AG09319 (cell line): ENCODE measurements around the gene RAG1.

ENCODE experiments used
- DNase-seq: peaks from one replicate; pipeline ENCODE4 v3.0.0-alpha.2; 2010; ENCODE audit warnings: low read depth; ENCODE audit errors: extremely low read depth
- CTCF ChIP-seq: IDR thresholded peaks from 2 replicates; pipeline ENCODE4 v1.5.1; 2011; ENCODE audit warnings: low read depth, mild to moderate bottlenecking, inconsistent platforms, low read length, moderate library complexity

RAG1 gene

GRCh38 chr11:36602135-36602534 lies 34.3 kb downstream of the RAG1 start:
- no peak for TF ChIP-seq CTCF
- no peak for DNase-seq

GRCh38 chr11:36605221-36606216 lies 37.7 kb downstream of the RAG1 start:
- DNase-seq = no peak
- TF ChIP-seq CTCF = no peak

DNA sequence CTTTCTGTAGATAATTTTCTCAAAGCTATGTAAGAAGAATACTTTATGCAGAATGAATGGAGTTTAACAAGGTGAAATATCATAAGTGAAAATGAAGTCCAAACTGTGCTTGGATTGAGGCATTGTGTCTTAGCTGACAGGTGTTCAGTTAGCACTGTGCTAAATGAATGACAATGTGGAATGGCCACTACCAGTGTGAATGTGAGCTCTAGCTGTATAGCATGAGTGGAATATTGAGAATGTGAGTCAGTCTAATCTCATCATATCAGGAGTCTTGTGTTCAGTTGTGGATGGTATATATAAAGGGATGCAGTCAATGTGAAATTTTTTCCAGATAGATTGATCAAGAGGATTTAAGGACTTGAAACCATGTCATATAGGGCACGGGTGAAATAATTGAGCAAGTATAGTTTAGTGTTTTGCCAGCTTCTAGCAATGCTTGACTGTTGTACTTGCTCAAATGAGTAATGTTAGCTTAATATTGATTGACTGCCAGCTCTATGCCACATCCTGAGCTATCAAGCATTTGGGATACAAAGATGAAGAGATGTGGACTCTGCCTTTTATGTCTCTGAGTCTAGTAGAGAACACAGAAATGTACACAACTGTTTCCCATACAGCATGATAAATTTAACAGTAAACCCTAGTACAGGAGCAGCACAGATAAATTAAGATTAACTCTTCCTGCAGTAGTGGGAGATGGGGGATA lies 40.8 kb downstream of the RAG1 start:
- no peak for DNase-seq
- TF ChIP-seq CTCF = no peak

- DNase-seq = no peak
- no peak for TF ChIP-seq CTCF
These were observed 41.6 kb downstream of the RAG1 start for GRCh38 chr11:36609383-36609782.

DNA sequence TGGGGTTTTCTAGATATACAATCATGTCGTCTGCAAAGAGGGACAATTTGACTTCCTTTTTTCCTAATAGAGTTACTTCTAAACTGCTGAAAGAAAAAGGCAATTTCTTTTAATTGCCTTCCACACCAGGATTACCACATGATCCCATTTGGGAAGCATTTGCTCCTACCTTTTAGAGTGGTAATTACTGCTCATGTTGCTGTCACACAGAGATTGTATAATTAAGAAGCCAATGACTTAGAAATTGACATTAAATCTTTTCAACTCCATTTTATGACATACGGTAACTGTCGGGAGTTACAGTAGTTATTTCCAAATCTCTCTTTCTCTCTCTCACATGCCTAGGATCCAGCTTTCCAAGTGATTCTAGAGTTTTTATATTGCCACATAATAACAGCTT lies 48.0 kb downstream of the RAG1 start:
- DNase-seq = no peak

DNA sequence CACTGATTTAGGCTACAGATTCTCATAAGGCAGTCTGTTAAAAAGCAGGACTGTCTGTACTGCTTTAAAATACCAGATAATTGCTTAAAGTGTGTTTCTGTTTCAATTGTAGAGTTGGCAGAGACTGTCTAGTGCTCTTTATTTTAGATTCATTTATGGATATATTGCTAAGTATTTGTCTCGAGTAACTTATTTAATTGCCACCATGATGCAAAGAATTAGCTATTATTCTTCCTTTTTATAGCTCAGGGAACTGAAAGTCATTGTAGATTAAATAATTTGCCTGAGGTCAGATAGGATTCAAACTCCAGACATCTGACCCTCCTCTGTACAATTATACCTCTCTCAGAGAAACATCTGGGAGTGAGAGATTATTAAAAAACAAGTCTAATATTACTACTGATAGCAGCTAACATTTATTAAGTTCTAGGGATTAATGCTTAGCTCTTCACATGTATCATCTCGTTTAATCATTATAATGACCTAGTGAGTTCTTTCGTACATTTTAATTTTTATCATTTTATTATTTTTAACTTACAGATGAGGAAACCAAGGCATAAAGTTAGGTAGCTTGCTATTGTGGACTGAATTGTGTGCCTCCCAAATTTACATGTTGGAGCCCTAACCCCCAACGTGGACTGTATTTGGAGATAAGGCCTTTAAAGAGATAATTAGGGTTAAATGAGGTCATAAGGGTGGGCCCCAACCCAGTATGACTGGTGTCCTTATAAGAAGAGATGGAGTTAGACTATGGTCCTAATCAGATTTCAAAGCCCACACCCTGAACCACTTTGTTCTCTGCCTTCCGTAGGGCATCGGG lies 49.9 kb downstream of the RAG1 start:
- DNase-seq = no peak
- TF ChIP-seq CTCF = no peak

More for the DNA sequence above, 48.0 kb downstream of the RAG1 start:
- no peak for TF ChIP-seq CTCF
